Measurements from ENCODE around the gene KIF5A.
A peak's percentile ranks its signal among the peaks of the same experiment; 100 is the strongest.

KIF5A gene

GRCh38 chr12:57611108-57611826, 61.4 kb downstream of the KIF5A start, which contains the start of gene ARHGEF25:
Gene ARHGEF25 (plus strand): TSS chr12:57611435. CDS start chr12:57611895, 460 bp downstream.
- H3K4me3 ChIP-seq (replicated peaks in 1 of 2; ENCODE audit: low read depth in 2 of 2, low read length in 2 of 2): peak within 1 kb of the TSS; percentile 57 to 60
- DNase-seq (ENCODE audit: low read depth in 2 of 2): peak; percentile 27 to 65
- TF ChIP-seq CTCF (IDR thresholded peaks at IDR 0.05; ENCODE audit: low read depth, low read length): no peak

GRCh38 chr12:57611827-57612710, 62.2 kb downstream of the KIF5A start:
- TF ChIP-seq CTCF (IDR thresholded peaks at IDR 0.05; ENCODE audit: low read depth, low read length): no peak
- DNase-seq (ENCODE audit: low read depth in 2 of 2): no peak
- peak overlapping the region; percentile 57 to 60 for H3K4me3 ChIP-seq (replicated peaks in 1 of 2; ENCODE audit: low read depth in 2 of 2, low read length in 2 of 2)

- H3K4me3 ChIP-seq (replicated peaks in 1 of 2; ENCODE audit: low read depth in 2 of 2, low read length in 2 of 2): no peak overlapping the region
- no peak for TF ChIP-seq CTCF (IDR thresholded peaks at IDR 0.05; ENCODE audit: low read depth, low read length)
- DNase-seq (ENCODE audit: low read depth in 2 of 2): no peak
These were observed 63.0 kb downstream of the KIF5A start for GRCh38 chr12:57612711-57613426.

- no peak overlapping the region for H3K4me3 ChIP-seq (replicated peaks in 1 of 2; ENCODE audit: low read depth in 2 of 2, low read length in 2 of 2)
- no peak for DNase-seq (ENCODE audit: low read depth in 2 of 2)
- no peak for TF ChIP-seq CTCF (IDR thresholded peaks at IDR 0.05; ENCODE audit: low read depth, low read length)
These were observed 63.7 kb downstream of the KIF5A start for GRCh38 chr12:57613427-57614109.

GRCh38 chr12:57614178-57614947, 64.5 kb downstream of the KIF5A start:
- TF ChIP-seq CTCF (IDR thresholded peaks at IDR 0.05; ENCODE audit: low read depth, low read length): no peak
- DNase-seq (ENCODE audit: low read depth in 2 of 2): peak; percentile 42
- H3K4me3 ChIP-seq (replicated peaks in 1 of 2; ENCODE audit: low read depth in 2 of 2, low read length in 2 of 2): no peak overlapping the region

Data from cardiac fibroblast (primary cell).